Left ventricle myocardium inferior (tissue), 1 donor: ENCODE measurements around the gene KIF23. TPM values are rescaled to one million over a fixed set of nuclear protein-coding genes. Genes with fewer than 3 reads are reported as not detected.

ENCODE experiments used
- DNase-seq: peaks from one replicate; pipeline ENCODE4 v3.0.0-alpha.2; 2020
- H3K27ac ChIP-seq: fragments of 200-600 bp; replicated peaks from 2 replicates; pipeline ENCODE4 v1.8.0; 2021
- H3K27me3 ChIP-seq: fragments of 200-600 bp; 2 replicates; pipeline ENCODE4 v1.8.0; 2021; ENCODE audit warnings: low read depth
- H3K36me3 ChIP-seq: fragments of 200-600 bp; 2 replicates; pipeline ENCODE4 v1.8.0; 2021
- H3K4me1 ChIP-seq: fragments of 200-600 bp; 2 replicates; pipeline ENCODE4 v1.8.0; 2021
- H3K4me3 ChIP-seq: fragments of 200-600 bp; 2 replicates; pipeline ENCODE4 v1.8.0; 2021; ENCODE audit warnings: mild to moderate bottlenecking, moderate library complexity
- H3K9me3 ChIP-seq: fragments of 200-600 bp; replicated peaks from 2 replicates; pipeline ENCODE4 v1.8.0; 2021
- intact Hi-C: fragments of 100-400 bp; cut with micrococcal nuclease; formaldehyde crosslinking; loops from one replicate; pipeline ENCODE4 v1.11.0; 2022
- total RNA-seq: library from RNA; stranded (reverse); fragmentation: NEBNext Ultra II Directional; extraction: Animal tissue kit (Norgen Biotek cat#: 25700); gene quantifications from one replicate; pipeline ENCODE4 v1.2.1, GENCODE V29; 2021
- TF ChIP-seq, protein P1 (sequence below): fragments of 200-600 bp; IDR thresholded peaks from 2 replicates; pipeline ENCODE4 v1.8.0; 2021; ENCODE audit warnings: antibody characterized with exemption, mild to moderate bottlenecking, borderline replicate concordance
- donor health status: DM: no; HTN: yes; CAD: no; lungs with severe emphysema.

The KIF23 gene
- total RNA-seq, 1 donor from 2014 or later, result 0.38 TPM

DNA sequence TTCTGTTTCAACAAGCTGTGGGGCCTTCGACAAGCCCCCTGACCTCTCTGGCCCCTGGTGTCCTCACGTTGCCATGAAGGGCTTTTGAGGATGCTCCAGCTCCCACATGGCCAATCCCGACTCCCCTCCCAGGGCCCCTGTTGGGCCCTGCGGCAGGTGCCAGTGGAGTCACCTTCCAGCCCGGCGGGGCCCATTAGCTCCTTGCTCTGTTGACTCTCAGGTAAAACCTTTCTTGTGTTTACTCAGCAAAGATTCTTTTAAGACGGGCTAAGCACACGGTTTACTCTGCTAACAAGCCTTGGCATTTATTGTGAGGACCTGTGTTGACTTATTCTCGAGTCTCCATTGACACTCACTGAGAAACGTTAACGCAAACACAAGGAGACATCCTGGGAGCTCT is 53.5 kb downstream of the KIF23 start:
- H3K9me3 ChIP-seq, result no peaks in the 10 kb centered on the region
- intact Hi-C loops, result no loop called here
- DNase-seq, result no peak
- no peaks in the 10 kb centered on the region for H3K36me3 ChIP-seq
- no peaks in the 10 kb centered on the region for H3K27me3 ChIP-seq
- TF ChIP-seq, protein P1, sequence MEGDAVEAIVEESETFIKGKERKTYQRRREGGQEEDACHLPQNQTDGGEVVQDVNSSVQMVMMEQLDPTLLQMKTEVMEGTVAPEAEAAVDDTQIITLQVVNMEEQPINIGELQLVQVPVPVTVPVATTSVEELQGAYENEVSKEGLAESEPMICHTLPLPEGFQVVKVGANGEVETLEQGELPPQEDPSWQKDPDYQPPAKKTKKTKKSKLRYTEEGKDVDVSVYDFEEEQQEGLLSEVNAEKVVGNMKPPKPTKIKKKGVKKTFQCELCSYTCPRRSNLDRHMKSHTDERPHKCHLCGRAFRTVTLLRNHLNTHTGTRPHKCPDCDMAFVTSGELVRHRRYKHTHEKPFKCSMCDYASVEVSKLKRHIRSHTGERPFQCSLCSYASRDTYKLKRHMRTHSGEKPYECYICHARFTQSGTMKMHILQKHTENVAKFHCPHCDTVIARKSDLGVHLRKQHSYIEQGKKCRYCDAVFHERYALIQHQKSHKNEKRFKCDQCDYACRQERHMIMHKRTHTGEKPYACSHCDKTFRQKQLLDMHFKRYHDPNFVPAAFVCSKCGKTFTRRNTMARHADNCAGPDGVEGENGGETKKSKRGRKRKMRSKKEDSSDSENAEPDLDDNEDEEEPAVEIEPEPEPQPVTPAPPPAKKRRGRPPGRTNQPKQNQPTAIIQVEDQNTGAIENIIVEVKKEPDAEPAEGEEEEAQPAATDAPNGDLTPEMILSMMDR, result no peak
- H3K4me3 ChIP-seq, result no peak overlapping the region
- no peak overlapping the region for H3K27ac ChIP-seq
- H3K4me1 ChIP-seq, result peaks cover 8% of the 10 kb centered on the region

DNA sequence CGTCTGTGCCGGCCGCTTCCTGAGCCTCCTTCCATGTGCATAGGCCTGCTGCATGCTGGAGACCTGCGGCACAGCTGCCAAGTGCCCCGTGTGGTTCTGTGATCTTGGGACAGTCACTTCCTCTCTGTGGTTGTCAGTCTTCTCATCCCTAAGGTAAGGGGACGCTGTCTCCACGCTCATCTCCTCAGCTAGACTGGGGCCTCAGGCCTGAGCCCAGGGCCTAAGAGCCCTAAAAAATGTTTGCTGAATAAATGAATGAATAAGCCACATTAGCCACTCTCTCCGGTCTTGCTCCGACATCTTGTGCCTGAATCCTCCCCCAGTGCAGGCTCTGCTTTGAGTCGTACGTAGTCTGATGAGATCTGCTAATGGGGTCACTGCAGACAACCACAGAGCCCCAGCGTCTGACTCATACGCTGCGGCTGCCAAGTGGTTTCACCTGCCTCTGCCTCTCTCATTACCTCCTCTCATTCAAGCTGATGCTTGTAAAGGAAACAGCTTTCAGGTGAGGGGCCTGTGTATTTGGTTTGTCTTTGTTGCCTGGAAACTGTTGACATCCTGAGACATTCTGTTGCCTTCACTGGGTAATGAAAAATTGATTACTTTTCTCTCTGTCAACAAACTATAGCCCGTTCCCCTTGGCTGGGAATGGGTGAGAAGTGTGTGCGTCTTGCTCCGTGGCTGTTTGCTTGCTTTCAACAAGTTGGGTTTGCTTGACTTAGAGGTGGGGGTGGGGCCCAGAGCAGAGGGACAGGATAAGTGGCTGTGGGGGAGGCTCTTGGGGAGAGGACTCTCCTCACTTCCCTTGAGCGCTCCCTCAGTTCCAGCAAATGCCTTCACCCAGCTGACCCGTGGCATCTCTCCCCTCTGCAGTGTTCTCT is 54.3 kb downstream of the KIF23 start:
- H3K36me3 ChIP-seq, result no peaks in the 10 kb centered on the region
- DNase-seq, result no peak
- intact Hi-C loops, result no loop called here
- no peaks in the 10 kb centered on the region for H3K27me3 ChIP-seq
- no peaks in the 10 kb centered on the region for H3K9me3 ChIP-seq
- TF ChIP-seq, protein P1, result no peak
- no peak overlapping the region for H3K4me3 ChIP-seq
- H3K27ac ChIP-seq, result no peak overlapping the region
- H3K4me1 ChIP-seq, result peaks cover 3% of the 10 kb centered on the region

DNA sequence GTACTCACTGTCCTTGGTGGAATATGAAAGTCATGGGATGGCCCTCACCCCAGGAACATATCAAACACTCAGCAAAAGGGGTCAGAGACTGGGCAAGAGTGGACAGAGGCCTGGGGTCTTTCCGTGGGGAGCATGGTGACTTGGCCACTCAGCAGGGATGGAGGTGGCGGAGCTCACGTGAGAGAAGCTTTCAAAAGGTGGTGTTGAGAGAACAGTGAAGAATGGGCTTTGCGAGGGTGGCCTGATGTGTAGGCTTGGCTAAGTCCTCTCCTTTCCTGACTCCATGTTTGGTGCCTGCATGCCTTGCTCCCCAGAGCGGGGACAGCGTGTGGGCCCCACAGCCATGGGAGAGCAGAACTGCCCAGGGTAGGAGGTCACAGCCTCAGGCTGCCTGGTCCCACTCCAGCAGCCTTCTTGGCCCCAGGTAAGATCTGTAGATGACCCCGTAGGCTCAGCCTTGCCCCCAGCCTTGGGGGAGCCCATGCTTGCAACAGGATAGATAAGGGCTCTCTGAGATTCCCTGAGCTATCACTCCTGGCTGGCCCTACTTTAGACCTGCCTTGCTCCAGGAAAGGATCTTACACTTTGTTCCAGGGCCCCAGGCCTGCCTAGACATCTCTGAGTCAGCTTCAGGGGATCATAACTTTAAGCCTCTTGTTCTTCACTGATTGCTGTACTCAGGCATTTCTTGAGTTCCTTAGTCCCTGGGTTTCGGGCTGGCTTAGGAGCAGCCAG is 55.5 kb downstream of the KIF23 start:
- intact Hi-C loops, result no loop called here
- Histone ChIP-seq H3K4me3 (no peak overlapping the region), H3K9me3 (no peaks in the 10 kb centered on the region), H3K27me3 (no peaks in the 10 kb centered on the region), H3K36me3 (no peaks in the 10 kb centered on the region), H3K27ac (no peak overlapping the region), H3K4me1 (no peaks in the 10 kb centered on the region)
- DNase-seq, result no peak
- TF ChIP-seq, protein P1, result no peak

DNA sequence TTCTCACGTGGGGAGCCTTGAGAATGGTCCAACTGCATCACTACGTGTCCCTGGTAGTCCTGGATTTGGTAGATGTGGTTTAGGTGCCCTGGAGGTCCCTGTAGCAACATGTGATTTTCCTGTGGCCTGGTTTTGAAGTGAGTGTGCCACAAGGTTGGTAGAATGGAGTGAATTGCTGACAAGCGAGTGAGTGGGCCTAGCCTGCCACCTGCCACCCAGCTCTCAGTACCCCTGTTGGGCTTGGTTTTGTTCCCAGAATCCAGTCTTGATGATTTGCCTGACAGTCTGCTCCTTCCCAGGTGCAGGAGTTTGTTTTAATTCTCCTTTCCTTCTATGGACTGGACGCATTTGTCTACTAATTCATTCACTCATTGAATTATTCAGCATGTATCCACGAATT is 57.9 kb downstream of the KIF23 start:
- Histone ChIP-seq H3K4me3 (no peak overlapping the region), H3K4me1 (no peaks in the 10 kb centered on the region), H3K36me3 (no peaks in the 10 kb centered on the region), H3K27ac (no peak overlapping the region), H3K27me3 (peaks cover 9% of the 10 kb centered on the region), H3K9me3 (no peaks in the 10 kb centered on the region)
- intact Hi-C loops, result no loop called here
- DNase-seq, result no peak
- TF ChIP-seq, protein P1, result no peak

DNA sequence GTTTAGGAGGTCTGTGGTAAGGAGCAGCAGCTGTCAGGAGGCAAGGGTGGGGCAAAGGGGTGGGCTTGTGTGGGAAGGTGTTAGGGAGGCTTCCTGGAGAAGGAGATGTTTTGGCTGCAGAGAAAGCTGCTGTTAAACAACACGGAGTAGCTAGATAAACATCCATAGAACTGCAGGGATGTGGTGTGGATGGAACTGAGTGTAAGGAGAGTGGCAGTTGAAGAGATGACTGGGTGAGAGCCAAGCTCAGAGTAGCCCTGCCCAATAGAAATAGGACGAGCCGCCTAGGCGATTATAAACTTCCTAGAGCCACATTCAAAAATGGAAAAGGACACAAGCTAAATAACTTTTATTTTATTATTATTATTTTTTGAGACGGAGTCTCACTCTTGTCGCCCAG is 58.4 kb downstream of the KIF23 start:
- Histone ChIP-seq H3K9me3 (no peaks in the 10 kb centered on the region), H3K4me1 (no peaks in the 10 kb centered on the region), H3K36me3 (no peaks in the 10 kb centered on the region), H3K4me3 (no peak overlapping the region), H3K27ac (no peak overlapping the region), H3K27me3 (peaks cover 11% of the 10 kb centered on the region)
- intact Hi-C loops, result no loop called here
- TF ChIP-seq, protein P1, result no peak
- no peak for DNase-seq
